ENCODE measurements around the gene ZNF646. TPM values are rescaled to one million over a fixed set of nuclear protein-coding genes. Genes with fewer than 3 reads are reported as not detected.

The ZNF646 gene
- total and polyA plus RNA-seq, 2 experiments from 2014 or later: 4.8 to 9.1 TPM

DNA sequence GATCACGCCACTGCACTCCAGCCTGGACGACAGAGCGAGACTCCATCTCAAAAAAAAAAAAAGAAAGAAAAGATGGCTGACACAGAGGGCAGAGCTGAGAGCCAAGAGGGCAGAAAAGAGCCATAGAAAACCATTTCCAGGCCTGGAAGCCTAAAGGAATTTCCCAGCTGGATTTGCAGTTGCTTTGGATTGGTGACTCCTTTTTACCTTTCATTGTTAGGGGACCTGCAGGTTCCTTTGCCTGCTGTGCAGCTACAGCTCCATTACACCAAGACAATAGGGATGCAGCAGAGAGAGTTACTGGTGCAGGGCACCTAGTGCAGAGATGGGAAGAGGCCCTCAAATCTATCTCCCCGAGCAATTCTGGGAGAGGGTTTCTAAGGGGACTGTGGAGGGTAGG, 18.6 kb upstream of the ZNF646 start:
- no peak overlapping the region for H3K4me2 ChIP-seq
- no peak overlapping the region for H3K27ac ChIP-seq
- WGBS (ENCODE audit: low lambda C conversion rate, missing lambda C conversion rate): 94% methylated on average over 4 of the region's 4 CpGs
- no peak overlapping the region for H3K4me3 ChIP-seq
- H3K79me2 ChIP-seq: no peaks in the 10 kb centered on the region
- no peak for DNase-seq (ENCODE audit: low spot score)
- no peaks in the 10 kb centered on the region for H3K4me1 ChIP-seq (ENCODE audit: insufficient read depth)
- no peaks in the 10 kb centered on the region for H3K9me3 ChIP-seq (ENCODE audit: low read depth)
- no peaks in the 10 kb centered on the region for H3K36me3 ChIP-seq (replicated peaks; ENCODE audit: insufficient read depth, low read depth)
- H3K27me3 ChIP-seq: no peaks in the 10 kb centered on the region
- TF ChIP-seq, protein P1, sequence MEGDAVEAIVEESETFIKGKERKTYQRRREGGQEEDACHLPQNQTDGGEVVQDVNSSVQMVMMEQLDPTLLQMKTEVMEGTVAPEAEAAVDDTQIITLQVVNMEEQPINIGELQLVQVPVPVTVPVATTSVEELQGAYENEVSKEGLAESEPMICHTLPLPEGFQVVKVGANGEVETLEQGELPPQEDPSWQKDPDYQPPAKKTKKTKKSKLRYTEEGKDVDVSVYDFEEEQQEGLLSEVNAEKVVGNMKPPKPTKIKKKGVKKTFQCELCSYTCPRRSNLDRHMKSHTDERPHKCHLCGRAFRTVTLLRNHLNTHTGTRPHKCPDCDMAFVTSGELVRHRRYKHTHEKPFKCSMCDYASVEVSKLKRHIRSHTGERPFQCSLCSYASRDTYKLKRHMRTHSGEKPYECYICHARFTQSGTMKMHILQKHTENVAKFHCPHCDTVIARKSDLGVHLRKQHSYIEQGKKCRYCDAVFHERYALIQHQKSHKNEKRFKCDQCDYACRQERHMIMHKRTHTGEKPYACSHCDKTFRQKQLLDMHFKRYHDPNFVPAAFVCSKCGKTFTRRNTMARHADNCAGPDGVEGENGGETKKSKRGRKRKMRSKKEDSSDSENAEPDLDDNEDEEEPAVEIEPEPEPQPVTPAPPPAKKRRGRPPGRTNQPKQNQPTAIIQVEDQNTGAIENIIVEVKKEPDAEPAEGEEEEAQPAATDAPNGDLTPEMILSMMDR (IDR thresholded peaks at IDR 0.05; ENCODE audit: poor library complexity): no peak
- TF ChIP-seq EZH2phosphoT487 (IDR thresholded peaks at IDR 0.05; ENCODE audit: low read depth, severe bottlenecking, unreplicated experiment) (no peak), EZH2 (IDR thresholded peaks at IDR 0.05; ENCODE audit: borderline replicate concordance) (no peak)
- H2AFZ ChIP-seq: no peak overlapping the region
- no peaks in the 10 kb centered on the region for H3K9me2 ChIP-seq (replicated peaks; ENCODE audit: insufficient read depth)
- no peaks in the 10 kb centered on the region for H4K20me1 ChIP-seq (ENCODE audit: insufficient read depth, poor library complexity, severe bottlenecking)

DNA sequence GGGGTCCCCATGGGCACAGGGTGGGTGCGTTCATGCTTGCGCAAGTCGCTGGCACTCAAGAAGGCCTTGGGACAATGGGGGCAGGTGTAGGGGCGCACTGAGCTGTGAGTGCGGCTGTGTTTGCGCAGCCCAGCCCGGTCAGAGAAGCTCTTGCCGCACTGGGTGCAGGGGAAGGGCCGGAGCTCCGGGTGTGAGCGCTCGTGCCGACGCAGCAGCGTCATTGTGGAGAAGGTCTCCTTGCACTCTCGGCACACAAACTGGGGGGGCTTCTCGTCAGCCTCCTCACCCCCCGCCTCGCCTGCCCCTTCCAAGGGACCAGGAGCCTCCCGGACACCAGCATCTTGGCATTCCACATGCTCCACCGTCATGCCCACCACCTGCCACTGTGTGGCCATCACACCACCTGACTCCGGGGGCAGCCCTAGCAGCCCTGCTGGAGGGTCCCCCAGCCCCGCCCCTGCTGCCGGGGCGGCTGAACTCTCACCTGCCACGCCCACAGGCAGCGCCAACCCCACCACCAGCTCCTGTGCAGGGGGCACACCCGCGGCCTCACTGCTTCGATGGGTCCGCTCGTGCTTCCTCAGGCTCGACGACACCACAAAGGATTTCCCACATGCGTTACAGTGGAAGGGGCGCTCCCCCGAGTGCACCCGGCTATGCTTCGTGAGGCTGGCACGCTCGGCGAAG, 13.0 kb upstream of the ZNF646 start:
- no peak overlapping the region for H3K4me2 ChIP-seq
- H3K27me3 ChIP-seq: no peaks in the 10 kb centered on the region
- DNase-seq (ENCODE audit: low spot score): peak; percentile 3
- peaks cover 6% of the 10 kb centered on the region for H3K79me2 ChIP-seq
- H3K4me1 ChIP-seq (ENCODE audit: insufficient read depth): peaks cover 3% of the 10 kb centered on the region
- WGBS (ENCODE audit: low lambda C conversion rate, missing lambda C conversion rate): 96% methylated on average over 40 of the region's 42 CpGs
- H2AFZ ChIP-seq: no peak overlapping the region
- no peaks in the 10 kb centered on the region for H4K20me1 ChIP-seq (ENCODE audit: insufficient read depth, poor library complexity, severe bottlenecking)
- H3K9me2 ChIP-seq (replicated peaks; ENCODE audit: insufficient read depth): no peaks in the 10 kb centered on the region
- H3K36me3 ChIP-seq (replicated peaks; ENCODE audit: insufficient read depth, low read depth): no peaks in the 10 kb centered on the region
- TF ChIP-seq EZH2phosphoT487 (IDR thresholded peaks at IDR 0.05; ENCODE audit: low read depth, severe bottlenecking, unreplicated experiment) (no peak), EZH2 (IDR thresholded peaks at IDR 0.05; ENCODE audit: borderline replicate concordance) (no peak)
- TF ChIP-seq, protein P1 (IDR thresholded peaks at IDR 0.05; ENCODE audit: poor library complexity): no peak
- no peak overlapping the region for H3K4me3 ChIP-seq
- no peaks in the 10 kb centered on the region for H3K9me3 ChIP-seq (ENCODE audit: low read depth)
- no peak overlapping the region for H3K27ac ChIP-seq

DNA sequence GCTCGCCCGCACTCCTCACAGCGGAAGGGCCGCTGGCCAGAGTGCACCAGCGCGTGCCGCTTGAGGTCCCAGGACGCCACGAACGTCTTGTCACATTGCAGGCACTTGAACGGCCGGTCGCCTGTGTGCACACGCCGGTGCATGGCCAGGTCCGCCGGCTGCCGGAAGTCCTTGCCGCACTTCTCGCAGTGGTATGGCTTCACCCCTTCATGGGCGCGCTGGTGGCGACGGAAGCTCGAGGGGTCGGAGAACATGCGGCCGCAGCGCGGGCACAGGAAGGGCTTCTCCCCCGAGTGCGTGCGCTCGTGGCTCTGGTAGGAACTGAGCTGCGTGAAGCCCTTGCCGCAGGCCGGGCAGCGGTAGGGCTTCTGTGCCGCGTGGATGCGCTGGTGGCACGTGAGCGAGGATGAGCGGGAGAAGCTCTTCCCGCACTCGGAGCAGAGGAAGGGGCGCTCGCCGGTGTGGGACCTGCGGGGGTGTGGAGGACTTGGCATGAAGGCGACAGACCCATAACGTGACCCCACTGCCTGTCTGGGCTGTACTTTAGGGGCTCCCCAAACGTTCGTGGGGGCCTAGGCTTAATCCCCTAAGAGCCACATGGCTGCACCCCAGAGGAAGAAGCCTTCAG, 12.3 kb upstream of the ZNF646 start:
- 97% methylated on average over 51 of the region's 54 CpGs for WGBS (ENCODE audit: low lambda C conversion rate, missing lambda C conversion rate)
- no peaks in the 10 kb centered on the region for H3K9me3 ChIP-seq (ENCODE audit: low read depth)
- DNase-seq (ENCODE audit: low spot score): no peak
- no peaks in the 10 kb centered on the region for H3K27me3 ChIP-seq
- H3K4me3 ChIP-seq: no peak overlapping the region
- no peaks in the 10 kb centered on the region for H3K9me2 ChIP-seq (replicated peaks; ENCODE audit: insufficient read depth)
- H2AFZ ChIP-seq: no peak overlapping the region
- TF ChIP-seq, protein P1 (IDR thresholded peaks at IDR 0.05; ENCODE audit: poor library complexity): no peak
- no peak overlapping the region for H3K27ac ChIP-seq
- H3K4me1 ChIP-seq (ENCODE audit: insufficient read depth): peaks cover 3% of the 10 kb centered on the region
- no peaks in the 10 kb centered on the region for H3K36me3 ChIP-seq (replicated peaks; ENCODE audit: insufficient read depth, low read depth)
- no peaks in the 10 kb centered on the region for H4K20me1 ChIP-seq (ENCODE audit: insufficient read depth, poor library complexity, severe bottlenecking)
- no peak overlapping the region for H3K4me2 ChIP-seq
- peaks cover 12% of the 10 kb centered on the region for H3K79me2 ChIP-seq
